ENCODE results near the gene UBAC2.

Gene UBAC2

GRCh38 chr13:99310382-99311031 lies 109.9 kb downstream of the UBAC2 start:
- Histone ChIP-seq H3K27me3 (ENCODE audit: control insufficient read depth, insufficient read depth, low read length) (no peaks in the 10 kb centered on the region), H3K79me2 (no peaks in the 10 kb centered on the region), H3K4me1 (no peaks in the 10 kb centered on the region), H3K9me3 (ENCODE audit: control insufficient read depth, low read length) (no peaks in the 10 kb centered on the region), H3K36me3 (ENCODE audit: control insufficient read depth, insufficient read depth, low read length) (no peaks in the 10 kb centered on the region), H3K4me2 (ENCODE audit: low read length) (no peak overlapping the region), H3K27ac (no peak overlapping the region), H3K4me3 (ENCODE audit: low read depth, low read length) (no peak overlapping the region), H3K9ac (no peak overlapping the region), H2AFZ (no peak overlapping the region)
- TF ChIP-seq, protein P1, sequence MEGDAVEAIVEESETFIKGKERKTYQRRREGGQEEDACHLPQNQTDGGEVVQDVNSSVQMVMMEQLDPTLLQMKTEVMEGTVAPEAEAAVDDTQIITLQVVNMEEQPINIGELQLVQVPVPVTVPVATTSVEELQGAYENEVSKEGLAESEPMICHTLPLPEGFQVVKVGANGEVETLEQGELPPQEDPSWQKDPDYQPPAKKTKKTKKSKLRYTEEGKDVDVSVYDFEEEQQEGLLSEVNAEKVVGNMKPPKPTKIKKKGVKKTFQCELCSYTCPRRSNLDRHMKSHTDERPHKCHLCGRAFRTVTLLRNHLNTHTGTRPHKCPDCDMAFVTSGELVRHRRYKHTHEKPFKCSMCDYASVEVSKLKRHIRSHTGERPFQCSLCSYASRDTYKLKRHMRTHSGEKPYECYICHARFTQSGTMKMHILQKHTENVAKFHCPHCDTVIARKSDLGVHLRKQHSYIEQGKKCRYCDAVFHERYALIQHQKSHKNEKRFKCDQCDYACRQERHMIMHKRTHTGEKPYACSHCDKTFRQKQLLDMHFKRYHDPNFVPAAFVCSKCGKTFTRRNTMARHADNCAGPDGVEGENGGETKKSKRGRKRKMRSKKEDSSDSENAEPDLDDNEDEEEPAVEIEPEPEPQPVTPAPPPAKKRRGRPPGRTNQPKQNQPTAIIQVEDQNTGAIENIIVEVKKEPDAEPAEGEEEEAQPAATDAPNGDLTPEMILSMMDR (IDR thresholded peaks at IDR 0.05): no peak

- Histone ChIP-seq H3K36me3 (ENCODE audit: control insufficient read depth, insufficient read depth, low read length) (no peaks in the 10 kb centered on the region), H3K4me2 (ENCODE audit: low read length) (no peak overlapping the region), H2AFZ (no peak overlapping the region), H3K79me2 (no peaks in the 10 kb centered on the region), H3K4me1 (no peaks in the 10 kb centered on the region), H3K4me3 (ENCODE audit: low read depth, low read length) (no peak overlapping the region), H3K9me3 (ENCODE audit: control insufficient read depth, low read length) (no peaks in the 10 kb centered on the region), H3K27me3 (ENCODE audit: control insufficient read depth, insufficient read depth, low read length) (no peaks in the 10 kb centered on the region), H3K27ac (no peak overlapping the region), H3K9ac (no peak overlapping the region)
- TF ChIP-seq, protein P1 (IDR thresholded peaks at IDR 0.05): no peak
Measured at GRCh38 chr13:99311137-99311536, 110.5 kb downstream of the UBAC2 start.

DNA sequence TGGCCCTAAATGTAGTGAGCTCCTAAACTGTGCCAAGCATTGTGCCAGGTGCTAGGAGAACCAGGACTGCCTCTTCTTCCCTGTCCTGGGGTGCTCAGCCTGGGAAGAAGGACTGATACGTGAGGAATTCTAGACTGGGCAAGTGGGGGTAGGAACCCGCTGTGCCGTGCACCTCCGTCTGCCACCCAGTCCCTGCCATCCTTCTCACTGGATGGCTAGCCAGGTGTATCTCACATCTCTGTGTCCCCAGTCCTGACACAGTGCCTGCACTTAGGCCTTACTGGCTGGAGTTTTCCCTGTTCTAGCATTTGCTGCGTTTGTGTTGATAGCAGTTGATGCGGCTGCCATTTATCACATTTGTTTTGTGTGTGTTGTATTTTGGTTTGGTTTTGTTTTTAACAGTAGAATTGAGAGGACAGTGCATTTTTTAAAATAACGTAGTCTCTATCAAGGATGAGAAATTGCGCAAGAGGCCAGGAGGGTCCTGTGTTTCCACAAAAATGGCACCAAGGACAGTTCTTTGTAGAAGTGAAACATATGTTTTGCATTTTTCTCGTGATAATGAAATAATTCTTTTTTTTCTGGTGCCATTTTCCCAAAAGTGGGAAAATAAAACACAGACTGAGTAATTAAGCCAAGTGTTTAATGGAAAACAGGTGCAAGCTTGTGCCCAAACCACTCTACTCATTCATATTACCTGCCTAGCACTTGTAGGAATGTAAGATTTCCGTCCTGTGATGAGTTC lies 111.3 kb downstream of the UBAC2 start:
- no peaks in the 10 kb centered on the region for H3K9me3 ChIP-seq (ENCODE audit: control insufficient read depth, low read length)
- H2AFZ ChIP-seq: no peak overlapping the region
- H3K4me2 ChIP-seq (ENCODE audit: low read length): no peak overlapping the region
- TF ChIP-seq, protein P1 (IDR thresholded peaks at IDR 0.05): no peak
- no peak overlapping the region for H3K4me3 ChIP-seq (ENCODE audit: low read depth, low read length)
- H3K36me3 ChIP-seq (ENCODE audit: control insufficient read depth, insufficient read depth, low read length): no peaks in the 10 kb centered on the region
- H3K79me2 ChIP-seq: no peaks in the 10 kb centered on the region
- no peaks in the 10 kb centered on the region for H3K4me1 ChIP-seq
- H3K27me3 ChIP-seq (ENCODE audit: control insufficient read depth, insufficient read depth, low read length): no peaks in the 10 kb centered on the region
- H3K27ac ChIP-seq: no peak overlapping the region
- H3K9ac ChIP-seq: no peak overlapping the region

GRCh38 chr13:99312493-99312883 lies 111.8 kb downstream of the UBAC2 start:
- H2AFZ ChIP-seq: no peak overlapping the region

More at GRCh38 chr13:99312493-99312883, 111.8 kb downstream of the UBAC2 start:
- Histone ChIP-seq H3K4me1 (no peaks in the 10 kb centered on the region), H3K79me2 (no peaks in the 10 kb centered on the region), H3K36me3 (ENCODE audit: control insufficient read depth, insufficient read depth, low read length) (no peaks in the 10 kb centered on the region), H3K4me3 (ENCODE audit: low read depth, low read length) (no peak overlapping the region), H3K27me3 (ENCODE audit: control insufficient read depth, insufficient read depth, low read length) (no peaks in the 10 kb centered on the region), H3K4me2 (ENCODE audit: low read length) (no peak overlapping the region), H3K9ac (no peak overlapping the region), H3K27ac (no peak overlapping the region), H3K9me3 (ENCODE audit: control insufficient read depth, low read length) (no peaks in the 10 kb centered on the region)
- TF ChIP-seq, protein P1 (IDR thresholded peaks at IDR 0.05): no peak
